SU-DHL-6 (cell line): Measurements from ENCODE around the gene SMARCAL1.

Experiments used
- H2AFZ ChIP-seq: fragments of 200-600 bp; sonication (generic); 2 replicates; pipeline ENCODE4 v1.6.1; 2014; ENCODE audit warnings: low read depth, mild to moderate bottlenecking, moderate library complexity, mixed read lengths, antibody characterized with exemption, low read length; ENCODE audit not compliant: severe bottlenecking
- H3F3A ChIP-seq: fragments of 200-600 bp; shearing (Covaris generic); 2 replicates; pipeline ENCODE4 v1.6.0; 2016; ENCODE audit warnings: antibody characterized with exemption, mild to moderate bottlenecking; ENCODE audit not compliant: insufficient read depth
- H3K27ac ChIP-seq: fragments of 200-600 bp; sonication (generic); 2 replicates; pipeline ENCODE4 v1.5.1; 2016; ENCODE audit warnings: low read depth, mild to moderate bottlenecking, low read length, moderate library complexity, mixed read lengths
- H3K27me3 ChIP-seq: fragments of 200-600 bp; sonication (generic), shearing (Covaris generic); 2 replicates; pipeline ENCODE4 v1.6.0; 2014; ENCODE audit warnings: mild to moderate bottlenecking, low read length
- H3K36me3 ChIP-seq: fragments of 200-600 bp; sonication (generic); 2 replicates; pipeline ENCODE4 v1.6.1; 2014; ENCODE audit warnings: mild to moderate bottlenecking, low read length, mixed read lengths
- H3K4me2 ChIP-seq: fragments of 300-600, 200-600 bp; shearing (Covaris generic), sonication (generic); 2 replicates; pipeline ENCODE4 v1.6.0; 2014; ENCODE audit warnings: low read length, low read depth, mild to moderate bottlenecking; ENCODE audit not compliant: poor library complexity, severe bottlenecking
- H3K4me3 ChIP-seq: fragments of 200-600 bp; sonication (generic); 2 replicates; pipeline ENCODE4 v1.5.1; 2014; ENCODE audit warnings: antibody characterized with exemption, low read length, mild to moderate bottlenecking, mixed read lengths; ENCODE audit not compliant: insufficient read depth, poor library complexity, severe bottlenecking
- H3K79me2 ChIP-seq: fragments of 200-600 bp; sonication (generic); 2 replicates; pipeline ENCODE4 v1.6.1; 2014; ENCODE audit warnings: mild to moderate bottlenecking, low read length, moderate library complexity; ENCODE audit not compliant: insufficient read depth
- H3K9ac ChIP-seq: fragments of 200-600 bp; sonication (generic); 2 replicates; pipeline ENCODE4 v1.7.0; 2014; ENCODE audit warnings: mild to moderate bottlenecking, low read length
- H3K9me2 ChIP-seq: fragments of 200-600 bp; sonication (generic); replicated peaks from 2 replicates; pipeline ENCODE4 v1.6.1; 2014; ENCODE audit warnings: low read length; ENCODE audit not compliant: insufficient read depth
- H3K9me3 ChIP-seq: fragments of 200-600 bp; sonication (generic); 2 replicates; pipeline ENCODE4 v1.6.1; 2014; ENCODE audit warnings: low read length, mixed read lengths; ENCODE audit not compliant: insufficient read depth
- H4K20me1 ChIP-seq: fragments of 200-600 bp; sonication (generic); 2 replicates; pipeline ENCODE4 v1.6.1; 2014; ENCODE audit warnings: low read depth, mild to moderate bottlenecking, antibody characterized with exemption, low read length, moderate library complexity, mixed read lengths
- EZH2phosphoT487 ChIP-seq: fragments of 200-600 bp; sonication (generic), shearing (Covaris generic); conservative IDR thresholded peaks from 2 replicates; pipeline ENCODE4 v1.6.1; 2018; ENCODE audit warnings: mild to moderate bottlenecking, antibody characterized with exemption, low read length, moderate library complexity, mixed read lengths
- TF ChIP-seq, protein P1 (sequence below): fragments of 200-600 bp; sonication (generic); IDR thresholded peaks from one replicate; pipeline ENCODE4 v1.5.1; 2017; ENCODE audit warnings: antibody characterized with exemption, mild to moderate bottlenecking, low read length, moderate library complexity; ENCODE audit not compliant: insufficient read depth, poor library complexity, severe bottlenecking

Gene SMARCAL1

DNA sequence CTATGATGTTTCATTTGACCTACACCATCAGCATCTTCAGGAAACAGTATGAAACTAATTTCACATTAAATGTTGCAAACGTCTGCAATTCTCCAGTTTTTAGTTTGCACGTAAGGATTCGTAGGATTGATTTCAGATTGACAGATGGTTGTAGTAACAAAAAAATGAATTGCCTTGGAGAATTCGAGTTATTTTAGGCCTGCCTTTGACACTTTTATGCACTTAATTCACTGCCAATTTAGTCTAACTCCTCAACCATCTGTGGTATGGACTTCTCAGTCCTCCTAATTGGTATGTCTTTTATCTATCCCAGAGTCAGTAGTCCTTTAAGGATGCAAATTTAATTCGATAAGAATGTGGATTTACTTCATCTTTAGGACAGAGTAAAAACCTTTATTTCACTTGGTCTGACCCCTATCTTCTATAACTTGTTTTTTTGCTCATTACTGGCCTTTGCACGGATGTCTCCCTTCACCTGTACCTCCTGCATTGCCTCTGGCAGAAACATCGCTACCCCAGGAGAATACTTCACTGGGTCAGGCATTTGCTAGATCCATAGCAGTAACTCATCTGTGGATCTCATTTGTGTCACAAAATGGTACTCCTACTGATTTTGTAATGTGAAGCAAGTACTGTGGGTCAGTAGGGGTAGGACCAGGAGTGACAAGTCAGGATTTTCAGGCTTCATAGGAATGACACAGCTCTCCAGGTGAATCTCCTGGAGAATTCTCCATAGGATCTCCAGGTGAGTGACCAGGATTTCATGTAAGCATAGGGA, 90.3 kb downstream of the SMARCAL1 start:
- Histone ChIP-seq H3F3A (peaks cover 73% of the 10 kb centered on the region), H4K20me1 (peaks cover 34% of the 10 kb centered on the region), H3K4me2 (no peak overlapping the region)

DNA sequence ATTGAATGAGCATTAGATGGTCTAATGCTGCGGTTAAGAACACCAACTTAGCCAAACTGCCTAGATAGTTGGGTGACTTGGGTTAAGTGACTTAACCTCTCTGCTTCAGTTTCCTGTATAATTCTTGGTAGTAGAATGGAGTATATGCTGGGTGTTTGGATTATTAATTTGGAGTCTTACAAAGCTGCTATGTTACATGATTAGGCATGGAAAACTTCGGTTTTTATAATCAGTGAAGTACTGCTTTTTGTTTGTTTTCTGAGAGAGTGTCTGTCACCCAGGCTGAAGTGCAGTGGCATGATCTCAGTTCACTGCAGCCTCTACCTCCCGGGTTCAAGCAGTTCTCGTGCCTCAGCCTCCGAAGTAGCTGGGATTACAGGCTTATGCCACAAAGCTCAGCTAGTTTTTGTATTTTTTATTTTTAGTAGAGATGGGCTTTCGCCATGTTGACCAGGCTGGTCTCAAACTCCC, 90.9 kb downstream of the SMARCAL1 start:
- Histone ChIP-seq H3K36me3 (peaks cover 51% of the 10 kb centered on the region), H3K27me3 (no peaks in the 10 kb centered on the region), H3F3A (peaks cover 78% of the 10 kb centered on the region), H4K20me1 (peaks cover 34% of the 10 kb centered on the region), H3K4me3 (no peak overlapping the region), H3K9me3 (no peaks in the 10 kb centered on the region), H3K4me2 (no peak overlapping the region), H3K27ac (no peak overlapping the region), H3K79me2 (peaks cover 31% of the 10 kb centered on the region), H2AFZ (no peak overlapping the region), H3K9ac (no peak overlapping the region), H3K9me2 (no peaks in the 10 kb centered on the region)
- TF ChIP-seq, protein P1, sequence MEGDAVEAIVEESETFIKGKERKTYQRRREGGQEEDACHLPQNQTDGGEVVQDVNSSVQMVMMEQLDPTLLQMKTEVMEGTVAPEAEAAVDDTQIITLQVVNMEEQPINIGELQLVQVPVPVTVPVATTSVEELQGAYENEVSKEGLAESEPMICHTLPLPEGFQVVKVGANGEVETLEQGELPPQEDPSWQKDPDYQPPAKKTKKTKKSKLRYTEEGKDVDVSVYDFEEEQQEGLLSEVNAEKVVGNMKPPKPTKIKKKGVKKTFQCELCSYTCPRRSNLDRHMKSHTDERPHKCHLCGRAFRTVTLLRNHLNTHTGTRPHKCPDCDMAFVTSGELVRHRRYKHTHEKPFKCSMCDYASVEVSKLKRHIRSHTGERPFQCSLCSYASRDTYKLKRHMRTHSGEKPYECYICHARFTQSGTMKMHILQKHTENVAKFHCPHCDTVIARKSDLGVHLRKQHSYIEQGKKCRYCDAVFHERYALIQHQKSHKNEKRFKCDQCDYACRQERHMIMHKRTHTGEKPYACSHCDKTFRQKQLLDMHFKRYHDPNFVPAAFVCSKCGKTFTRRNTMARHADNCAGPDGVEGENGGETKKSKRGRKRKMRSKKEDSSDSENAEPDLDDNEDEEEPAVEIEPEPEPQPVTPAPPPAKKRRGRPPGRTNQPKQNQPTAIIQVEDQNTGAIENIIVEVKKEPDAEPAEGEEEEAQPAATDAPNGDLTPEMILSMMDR, result no peak
- no peak for TF ChIP-seq EZH2phosphoT487

More for the DNA sequence above, 90.3 kb downstream of the SMARCAL1 start:
- no peak overlapping the region for H3K4me3 ChIP-seq
- H3K9ac ChIP-seq, result no peak overlapping the region
- H2AFZ ChIP-seq, result no peak overlapping the region
- no peak overlapping the region for H3K27ac ChIP-seq
- H3K9me2 ChIP-seq, result no peaks in the 10 kb centered on the region
- H3K27me3 ChIP-seq, result no peaks in the 10 kb centered on the region
- TF ChIP-seq EZH2phosphoT487, result no peak
- TF ChIP-seq, protein P1, result no peak
- peaks cover 51% of the 10 kb centered on the region for H3K36me3 ChIP-seq
- H3K79me2 ChIP-seq, result peaks cover 31% of the 10 kb centered on the region
- H3K9me3 ChIP-seq, result no peaks in the 10 kb centered on the region

DNA sequence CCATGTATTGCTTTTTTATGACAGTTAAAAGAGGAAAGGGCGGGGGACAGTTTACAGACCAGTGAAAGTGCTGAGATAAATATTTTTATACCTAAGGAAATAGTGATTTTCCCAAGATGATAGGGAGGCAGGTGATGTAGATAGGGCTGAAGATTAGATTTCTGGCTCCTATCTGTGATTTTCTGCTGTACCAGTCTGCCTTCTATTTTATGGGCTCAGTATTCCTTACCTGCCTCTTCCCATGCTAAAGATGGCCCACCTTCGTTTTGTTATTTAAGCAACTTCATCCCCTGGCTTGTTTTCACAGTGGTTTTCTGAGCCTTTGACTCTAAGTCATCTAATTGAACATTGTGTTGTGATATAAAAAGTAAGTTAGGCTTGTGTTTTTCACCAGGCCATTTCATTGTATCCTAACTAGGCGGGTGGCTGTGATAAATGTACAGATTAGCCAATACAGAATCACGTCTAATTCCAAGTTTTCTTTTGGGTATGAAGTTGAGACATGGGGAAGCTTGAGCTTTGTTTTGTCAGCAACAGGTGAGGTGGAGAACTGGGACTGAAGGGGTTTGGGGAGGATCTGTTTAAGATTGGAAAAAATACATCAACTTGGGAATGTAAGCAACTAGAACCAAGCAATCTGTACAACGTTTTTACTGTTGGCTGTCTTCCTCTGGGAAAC, 91.6 kb downstream of the SMARCAL1 start:
- peaks cover 51% of the 10 kb centered on the region for H3K36me3 ChIP-seq
- H3K4me2 ChIP-seq, result no peak overlapping the region
- H3K27me3 ChIP-seq, result no peaks in the 10 kb centered on the region
- H3K9ac ChIP-seq, result no peak overlapping the region
- H3K27ac ChIP-seq, result no peak overlapping the region
- no peak overlapping the region for H2AFZ ChIP-seq
- peaks cover 34% of the 10 kb centered on the region for H4K20me1 ChIP-seq
- peaks cover 29% of the 10 kb centered on the region for H3K79me2 ChIP-seq
- H3K4me3 ChIP-seq, result no peak overlapping the region
- no peaks in the 10 kb centered on the region for H3K9me2 ChIP-seq
- H3F3A ChIP-seq, result peaks cover 82% of the 10 kb centered on the region
- no peaks in the 10 kb centered on the region for H3K9me3 ChIP-seq
- TF ChIP-seq, protein P1, result no peak
- TF ChIP-seq EZH2phosphoT487, result no peak
